Heart right ventricle (tissue), 16 donors: Measurements from ENCODE around the gene CYSTM1. TPM values are rescaled to one million over a fixed set of nuclear protein-coding genes. Genes with fewer than 3 reads are reported as not detected.

Experiments used
- ATAC-seq, 8 donors: fragments of 200-7000 bp; cut with Tn5 transposase; one replicate each; pipeline ENCODE4 v1.9.1; 2020; ENCODE audit warnings: mild to moderate bottlenecking in 8 of 8, moderate library complexity in 8 of 8, moderate number of reproducible peaks in 1 of 8
- DNase-seq, 2 donors: peaks; one replicate each; pipeline ENCODE4 v3.0.0-alpha.2; 2020
- H3K27ac ChIP-seq, 10 donors: fragments of 200-600 bp; sonication (generic) in 2 of 10; one replicate each; pipeline versions ENCODE4 v1.5.0 to v1.8.0; 2020 to 2022; ENCODE audit warnings: mild to moderate bottlenecking in 3 of 10
- H3K27me3 ChIP-seq, 7 donors: fragments of 200-600 bp; one replicate each; pipeline ENCODE4 v1.8.0; 2021 to 2022; ENCODE audit warnings: mild to moderate bottlenecking in 2 of 7
- H3K36me3 ChIP-seq, 9 donors: fragments of 200-600 bp; sonication (generic) in 1 of 9; one replicate each; pipeline versions ENCODE4 v1.5.0 to v1.8.0; 2020 to 2022; ENCODE audit warnings: mild to moderate bottlenecking in 2 of 9
- H3K4me1 ChIP-seq, 9 donors: fragments of 200-600 bp; sonication (generic) in 1 of 9; one replicate each; pipeline versions ENCODE4 v1.5.0 to v1.8.0; 2020 to 2022; ENCODE audit warnings: mild to moderate bottlenecking in 4 of 9
- H3K4me3 ChIP-seq, 10 donors: fragments of 200-600 bp; sonication (generic) in 2 of 10; one replicate each; pipeline versions ENCODE4 v1.5.0 to v1.8.0; 2020 to 2022; ENCODE audit warnings: mild to moderate bottlenecking in 7 of 10, moderate library complexity in 2 of 10
- H3K9me3 ChIP-seq, 11 donors: fragments of 200-600 bp in 10 of 11; sonication (generic) in 2 of 11; one replicate each; pipeline versions ENCODE4 v1.5.0 to v1.8.0; 2013 to 2022; ENCODE audit warnings: mild to moderate bottlenecking in 2 of 11, control low read depth in 1 of 11, moderate library complexity in 1 of 11
- CTCF ChIP-seq, 9 donors: fragments of 200-600 bp; sonication (generic) in 2 of 9; IDR thresholded peaks; one replicate each; pipeline versions ENCODE4 v1.5.0 to v1.8.0; 2021 to 2022; ENCODE audit warnings: antibody characterized with exemption in 9 of 9, mild to moderate bottlenecking in 5 of 9, moderate library complexity in 1 of 9
- whole genome bisulfite sequencing, 2 donors: extraction: QIAGEN DNeasy Blood & Tissue Kit; methylation state at CpG; one replicate each; pipeline ENCODE4 v1.1.7; 2013; ENCODE audit warnings: inconsistent platforms in 1 of 2; 5-methylcytosine and 5-hydroxymethylcytosine counted together
- intact Hi-C, 10 donors: fragments of 100-400 bp; cut with DNase I; formaldehyde crosslinking; loops; one replicate each; pipeline versions ENCODE4 v1.11.1 to v1.14.2; 2022
- polyA plus RNA-seq, 2 donors: library from polyadenylated mRNA; stranded (reverse); fragments of 200-250 nt; gene quantifications; one replicate each; pipeline ENCODE4 v1.2.3, GENCODE V29; 2013
- total RNA-seq, 10 donors: library from RNA; stranded (reverse); fragmentation: NEBNext Ultra II Directional in 3 of 10; extraction: Animal tissue kit (Norgen Biotek cat#: 25700) in 3 of 10; gene quantifications; one replicate each; pipeline versions ENCODE4 v1.2.1 to v1.2.4, GENCODE V29; 2021 to 2023
- donor health status: Arrhythmogenic right ventricular cardiomyopathy.
- donor health status: ischemic (EF 13 %, LVEDD 7.1; RV severe dilation, severe dysfunction).
- donor health status: healthy with polysubstance abuse.
- donor health status: DM: no; HTN: yes; CAD: no.
- donor health status: DM: no; HTN: no; CAD: no.
- donor health status: ischemic (EF 25% LVEDD 6.9; RV normal size, moderate dysfunction).
- donor health status: ischemic (EF 25% LVEDD 5.7; RV mildly dilated, moderate dysfunction).
- donor health status: healthy.
- donor health status: DM: yes; HTN: yes; CAD: no.
- donor health status: Ischemic cardiomyopathy.
- donor health status: ischemic (EF 35%, LVEDD 5.7; RV mildly dilated, moderate dysfunction).
- donor health status: nonischemic (EF 11% LVEDD 7.7; RV severe dilation, severe dysfunction).
- donor health status: DM: yes; HTN: yes; CAD: no.
- donor health status: PGD.
- donor health status: ischemic (EF 29% LVEDD 5.4; RV normal size, mild dysfunction).
- donor health status: nonischemic (EF 23%, LVEDD 6.1; RV moderate dilation, normal function).

Gene CYSTM1
- total and polyA plus RNA-seq, 12 donors: 45.0 to 217 (median 95.3) TPM

- H3K27me3 ChIP-seq: no peaks in the 10 kb centered on the region
- no peaks in the 10 kb centered on the region for H3K9me3 ChIP-seq
- TF ChIP-seq CTCF (IDR thresholded peaks at IDR 0.05): no peak
- H3K36me3 ChIP-seq: peaks cover 0 to 46% (median 3%) of the 10 kb centered on the region in 9 donors
- no peak overlapping the region for H3K4me3 ChIP-seq
- 72 to 78% methylated on average over 7 of the region's 7 CpGs for WGBS, 2 donors
- peaks cover 43 to 95% (median 72%) of the 10 kb centered on the region in 9 donors for H3K4me1 ChIP-seq
- intact Hi-C loops: loop anchor here in 6 of 10 donors (2.0 to 10.0 kb wide), 5 partner anchors 29 to 309 kb away; partner anchors contain the start of genes HBEGF (in 1 of the 6), PFDN1 (in 1 of the 6) and SRA1 (in 1 of the 6)
- ATAC-seq (peak in 1 of 8 donors; percentile 0), DNase-seq (no peak)
- peak overlapping the region in 9 of 10 donors; percentile 32 to 90 (median 76) for H3K27ac ChIP-seq
These were observed 70.9 kb downstream of the CYSTM1 start for GRCh38 chr5:140245926-140246325.

GRCh38 chr5:140246378-140247122 lies 71.6 kb downstream of the CYSTM1 start:
- 22 to 23% methylated on average over 8 of the region's 8 CpGs for WGBS, 2 donors
- Histone ChIP-seq H3K27ac (peak overlapping the region in 9 of 10 donors; percentile 32 to 90 (median 76)), H3K4me1 (peaks cover 37 to 95% (median 72%) of the 10 kb centered on the region in 9 donors), H3K4me3 (no peak overlapping the region), H3K9me3 (no peaks in the 10 kb centered on the region), H3K27me3 (no peaks in the 10 kb centered on the region), H3K36me3 (peaks cover 0 to 52% (median 3%) of the 10 kb centered on the region in 9 donors)
- intact Hi-C loops: loop anchor here in 3 of 10 donors (2.0 to 10.0 kb wide), 3 partner anchors 28 to 308 kb away; partner anchors contain the start of genes PFDN1 (in 1 of the 3) and SRA1 (in 1 of the 3)
- TF ChIP-seq CTCF (IDR thresholded peaks at IDR 0.05): no peak
- peak in 7 of 8 donors; percentile 36 to 77 (median 64) for ATAC-seq
- DNase-seq: peak; percentile 47 to 59

- intact Hi-C loops: loop anchor here in 2 of 10 donors (5.0 to 10.0 kb wide), 2 partner anchors 54 to 306 kb away; partner anchors contain the start of genes PFDN1 (in 1 of the 2) and SRA1 (in 1 of the 2)
- ATAC-seq (no peak), DNase-seq (no peak)
- WGBS, 2 donors: 80 to 93% methylated on average over 3 of the region's 3 CpGs
- no peak overlapping the region for H3K4me3 ChIP-seq
- no peaks in the 10 kb centered on the region for H3K27me3 ChIP-seq
- no peaks in the 10 kb centered on the region for H3K9me3 ChIP-seq
- H3K27ac ChIP-seq: peak overlapping the region in 1 of 10 donors; percentile 39
- peaks cover 26 to 95% (median 75%) of the 10 kb centered on the region in 9 donors for H3K4me1 ChIP-seq
- TF ChIP-seq CTCF (IDR thresholded peaks at IDR 0.05): no peak
- peaks cover 0 to 49% (median 3%) of the 10 kb centered on the region in 9 donors for H3K36me3 ChIP-seq
These were observed 73.4 kb downstream of the CYSTM1 start for GRCh38 chr5:140248414-140248813.

- intact Hi-C loops: loop anchor here in 2 of 10 donors (5.0 to 10.0 kb wide), 2 partner anchors 53 to 305 kb away; partner anchors contain the start of genes PFDN1 (in 1 of the 2) and SRA1 (in 1 of the 2)
- H3K27ac ChIP-seq: no peak overlapping the region
- 72 to 78% methylated on average over 5 of the region's 5 CpGs for WGBS, 2 donors
- peaks cover 22 to 95% (median 75%) of the 10 kb centered on the region in 9 donors for H3K4me1 ChIP-seq
- H3K36me3 ChIP-seq: peaks cover 0 to 40% (median 3%) of the 10 kb centered on the region in 9 donors
- DNase-seq: no peak
- H3K4me3 ChIP-seq: no peak overlapping the region
- no peak for ATAC-seq
- no peak for TF ChIP-seq CTCF (IDR thresholded peaks at IDR 0.05)
- H3K9me3 ChIP-seq: no peaks in the 10 kb centered on the region
- H3K27me3 ChIP-seq: no peaks in the 10 kb centered on the region
These were observed 74.5 kb downstream of the CYSTM1 start for GRCh38 chr5:140249536-140249935.
